Measurements from ENCODE around the gene FLNB. TPM values are rescaled to one million over a fixed set of nuclear protein-coding genes. Genes with fewer than 3 reads are reported as not detected.

Gene FLNB
- total RNA-seq, 1 experiment from 2014 or later = 127 TPM

DNA sequence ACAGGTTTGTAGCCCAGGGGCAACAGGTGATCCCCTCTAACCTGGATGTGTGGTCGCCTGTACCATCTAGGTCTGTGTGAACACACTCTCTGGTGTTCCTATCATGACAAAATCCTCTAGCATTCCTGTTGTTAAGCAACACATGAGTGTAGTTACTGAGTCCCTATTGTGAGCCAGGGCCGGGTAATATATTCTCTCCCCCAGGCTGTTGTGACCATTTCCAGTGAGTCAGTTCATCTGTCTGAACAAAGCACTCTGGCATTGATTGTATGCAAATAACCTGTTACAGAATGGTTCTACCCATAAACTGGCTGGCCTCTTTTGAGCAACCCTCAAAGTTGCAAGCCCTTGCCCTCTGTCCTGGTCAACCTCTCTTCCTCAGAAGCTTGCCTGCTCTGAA, 2.6 kb upstream of the FLNB start:
- POLR2A ChIA-PET = no interaction called here
- Mint-ChIP-seq H3K27ac (no peak overlapping the region; the same call in 1 of the 2 replicates), H3K36me3 (no peaks in the 10 kb centered on the region), H3K9me3 (no peaks in the 10 kb centered on the region; the same call in 1 of the 2 replicates), H3K4me3 (no peak overlapping the region), H3K27me3 (ENCODE audit: low read depth) (no peaks in the 10 kb centered on the region), H3K4me1 (peaks cover 15% of the 10 kb centered on the region)
- ATAC-seq (no peak), DNase-seq (ENCODE audit: low spot score) (no peak)
- CTCF ChIA-PET = no interaction called here
- TF ChIP-seq, protein P1, sequence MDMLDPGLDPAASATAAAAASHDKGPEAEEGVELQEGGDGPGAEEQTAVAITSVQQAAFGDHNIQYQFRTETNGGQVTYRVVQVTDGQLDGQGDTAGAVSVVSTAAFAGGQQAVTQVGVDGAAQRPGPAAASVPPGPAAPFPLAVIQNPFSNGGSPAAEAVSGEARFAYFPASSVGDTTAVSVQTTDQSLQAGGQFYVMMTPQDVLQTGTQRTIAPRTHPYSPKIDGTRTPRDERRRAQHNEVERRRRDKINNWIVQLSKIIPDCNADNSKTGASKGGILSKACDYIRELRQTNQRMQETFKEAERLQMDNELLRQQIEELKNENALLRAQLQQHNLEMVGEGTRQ (CRISPR knock-in tag; IDR thresholded peaks at IDR 0.05) = no peak
- TF ChIP-seq SMAD3 (CRISPR knock-in tag; IDR thresholded peaks at IDR 0.05; ENCODE audit: borderline replicate concordance) = no peak
- no peak for TF ChIP-seq ZNF671 (CRISPR knock-in tag; IDR thresholded peaks at IDR 0.05)
- no peak for TF ChIP-seq ZNF219 (CRISPR knock-in tag; IDR thresholded peaks at IDR 0.05; ENCODE audit: borderline replicate concordance)
- TF ChIP-seq, protein P2, sequence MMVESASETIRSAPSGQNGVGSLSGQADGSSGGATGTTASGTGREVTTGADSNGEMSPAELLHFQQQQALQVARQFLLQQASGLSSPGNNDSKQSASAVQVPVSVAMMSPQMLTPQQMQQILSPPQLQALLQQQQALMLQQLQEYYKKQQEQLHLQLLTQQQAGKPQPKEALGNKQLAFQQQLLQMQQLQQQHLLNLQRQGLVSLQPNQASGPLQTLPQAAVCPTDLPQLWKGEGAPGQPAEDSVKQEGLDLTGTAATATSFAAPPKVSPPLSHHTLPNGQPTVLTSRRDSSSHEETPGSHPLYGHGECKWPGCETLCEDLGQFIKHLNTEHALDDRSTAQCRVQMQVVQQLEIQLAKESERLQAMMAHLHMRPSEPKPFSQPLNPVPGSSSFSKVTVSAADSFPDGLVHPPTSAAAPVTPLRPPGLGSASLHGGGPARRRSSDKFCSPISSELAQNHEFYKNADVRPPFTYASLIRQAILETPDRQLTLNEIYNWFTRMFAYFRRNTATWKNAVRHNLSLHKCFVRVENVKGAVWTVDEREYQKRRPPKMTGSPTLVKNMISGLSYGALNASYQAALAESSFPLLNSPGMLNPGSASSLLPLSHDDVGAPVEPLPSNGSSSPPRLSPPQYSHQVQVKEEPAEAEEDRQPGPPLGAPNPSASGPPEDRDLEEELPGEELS (CRISPR knock-in tag; IDR thresholded peaks at IDR 0.05) = no peak
- TF ChIP-seq, protein P3, sequence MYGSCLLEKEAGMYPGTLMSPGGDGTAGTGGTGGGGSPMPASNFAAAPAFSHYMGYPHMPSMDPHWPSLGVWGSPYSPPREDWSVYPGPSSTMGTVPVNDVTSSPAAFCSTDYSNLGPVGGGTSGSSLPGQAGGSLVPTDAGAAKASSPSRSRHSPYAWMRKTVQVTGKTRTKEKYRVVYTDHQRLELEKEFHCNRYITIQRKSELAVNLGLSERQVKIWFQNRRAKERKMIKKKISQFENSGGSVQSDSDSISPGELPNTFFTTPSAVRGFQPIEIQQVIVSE (CRISPR knock-in tag; IDR thresholded peaks at IDR 0.05; ENCODE audit: borderline replicate concordance) = no peak
- no peak for TF ChIP-seq ZNF263 (CRISPR knock-in tag; IDR thresholded peaks at IDR 0.05; ENCODE audit: low read depth)
- TF ChIP-seq, protein P4, sequence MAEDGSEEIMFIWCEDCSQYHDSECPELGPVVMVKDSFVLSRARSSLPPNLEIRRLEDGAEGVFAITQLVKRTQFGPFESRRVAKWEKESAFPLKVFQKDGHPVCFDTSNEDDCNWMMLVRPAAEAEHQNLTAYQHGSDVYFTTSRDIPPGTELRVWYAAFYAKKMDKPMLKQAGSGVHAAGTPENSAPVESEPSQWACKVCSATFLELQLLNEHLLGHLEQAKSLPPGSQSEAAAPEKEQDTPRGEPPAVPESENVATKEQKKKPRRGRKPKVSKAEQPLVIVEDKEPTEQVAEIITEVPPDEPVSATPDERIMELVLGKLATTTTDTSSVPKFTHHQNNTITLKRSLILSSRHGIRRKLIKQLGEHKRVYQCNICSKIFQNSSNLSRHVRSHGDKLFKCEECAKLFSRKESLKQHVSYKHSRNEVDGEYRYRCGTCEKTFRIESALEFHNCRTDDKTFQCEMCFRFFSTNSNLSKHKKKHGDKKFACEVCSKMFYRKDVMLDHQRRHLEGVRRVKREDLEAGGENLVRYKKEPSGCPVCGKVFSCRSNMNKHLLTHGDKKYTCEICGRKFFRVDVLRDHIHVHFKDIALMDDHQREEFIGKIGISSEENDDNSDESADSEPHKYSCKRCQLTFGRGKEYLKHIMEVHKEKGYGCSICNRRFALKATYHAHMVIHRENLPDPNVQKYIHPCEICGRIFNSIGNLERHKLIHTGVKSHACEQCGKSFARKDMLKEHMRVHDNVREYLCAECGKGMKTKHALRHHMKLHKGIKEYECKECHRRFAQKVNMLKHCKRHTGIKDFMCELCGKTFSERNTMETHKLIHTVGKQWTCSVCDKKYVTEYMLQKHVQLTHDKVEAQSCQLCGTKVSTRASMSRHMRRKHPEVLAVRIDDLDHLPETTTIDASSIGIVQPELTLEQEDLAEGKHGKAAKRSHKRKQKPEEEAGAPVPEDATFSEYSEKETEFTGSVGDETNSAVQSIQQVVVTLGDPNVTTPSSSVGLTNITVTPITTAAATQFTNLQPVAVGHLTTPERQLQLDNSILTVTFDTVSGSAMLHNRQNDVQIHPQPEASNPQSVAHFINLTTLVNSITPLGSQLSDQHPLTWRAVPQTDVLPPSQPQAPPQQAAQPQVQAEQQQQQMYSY (CRISPR knock-in tag; IDR thresholded peaks at IDR 0.05) = no peak
- no peak for TF ChIP-seq E2F1 (CRISPR knock-in tag; IDR thresholded peaks at IDR 0.05)
- TF ChIP-seq HMGA2 (CRISPR knock-in tag; IDR thresholded peaks at IDR 0.05) = no peak
- no peak for TF ChIP-seq ZNF532 (CRISPR knock-in tag; IDR thresholded peaks at IDR 0.05; ENCODE audit: borderline replicate concordance)
- TF ChIP-seq, protein P5, sequence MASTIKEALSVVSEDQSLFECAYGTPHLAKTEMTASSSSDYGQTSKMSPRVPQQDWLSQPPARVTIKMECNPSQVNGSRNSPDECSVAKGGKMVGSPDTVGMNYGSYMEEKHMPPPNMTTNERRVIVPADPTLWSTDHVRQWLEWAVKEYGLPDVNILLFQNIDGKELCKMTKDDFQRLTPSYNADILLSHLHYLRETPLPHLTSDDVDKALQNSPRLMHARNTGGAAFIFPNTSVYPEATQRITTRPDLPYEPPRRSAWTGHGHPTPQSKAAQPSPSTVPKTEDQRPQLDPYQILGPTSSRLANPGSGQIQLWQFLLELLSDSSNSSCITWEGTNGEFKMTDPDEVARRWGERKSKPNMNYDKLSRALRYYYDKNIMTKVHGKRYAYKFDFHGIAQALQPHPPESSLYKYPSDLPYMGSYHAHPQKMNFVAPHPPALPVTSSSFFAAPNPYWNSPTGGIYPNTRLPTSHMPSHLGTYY (CRISPR knock-in tag; IDR thresholded peaks at IDR 0.05) = no peak
- no peak for TF ChIP-seq TP53 (CRISPR knock-in tag; IDR thresholded peaks at IDR 0.05)
- no peak for TF ChIP-seq ZNF232 (CRISPR knock-in tag; IDR thresholded peaks at IDR 0.05)
- TF ChIP-seq NR3C1 (CRISPR knock-in tag; conservative IDR thresholded peaks at IDR 0.05; ENCODE audit: low read depth) = no peak
